SH-SY5Y (cell line): ENCODE results near the gene SUPT4H1.

ENCODE experiments used
- GATA2 ChIP-seq: IDR thresholded peaks from 2 replicates; pipeline ENCODE4 v1.6.1; 2011; ENCODE audit warnings: mild to moderate bottlenecking, low read depth, low read length
- GATA3 ChIP-seq: IDR thresholded peaks from 2 replicates; pipeline ENCODE4 v1.6.1; 2011; ENCODE audit warnings: low read depth, mild to moderate bottlenecking, low read length, moderate library complexity

The SUPT4H1 gene

DNA sequence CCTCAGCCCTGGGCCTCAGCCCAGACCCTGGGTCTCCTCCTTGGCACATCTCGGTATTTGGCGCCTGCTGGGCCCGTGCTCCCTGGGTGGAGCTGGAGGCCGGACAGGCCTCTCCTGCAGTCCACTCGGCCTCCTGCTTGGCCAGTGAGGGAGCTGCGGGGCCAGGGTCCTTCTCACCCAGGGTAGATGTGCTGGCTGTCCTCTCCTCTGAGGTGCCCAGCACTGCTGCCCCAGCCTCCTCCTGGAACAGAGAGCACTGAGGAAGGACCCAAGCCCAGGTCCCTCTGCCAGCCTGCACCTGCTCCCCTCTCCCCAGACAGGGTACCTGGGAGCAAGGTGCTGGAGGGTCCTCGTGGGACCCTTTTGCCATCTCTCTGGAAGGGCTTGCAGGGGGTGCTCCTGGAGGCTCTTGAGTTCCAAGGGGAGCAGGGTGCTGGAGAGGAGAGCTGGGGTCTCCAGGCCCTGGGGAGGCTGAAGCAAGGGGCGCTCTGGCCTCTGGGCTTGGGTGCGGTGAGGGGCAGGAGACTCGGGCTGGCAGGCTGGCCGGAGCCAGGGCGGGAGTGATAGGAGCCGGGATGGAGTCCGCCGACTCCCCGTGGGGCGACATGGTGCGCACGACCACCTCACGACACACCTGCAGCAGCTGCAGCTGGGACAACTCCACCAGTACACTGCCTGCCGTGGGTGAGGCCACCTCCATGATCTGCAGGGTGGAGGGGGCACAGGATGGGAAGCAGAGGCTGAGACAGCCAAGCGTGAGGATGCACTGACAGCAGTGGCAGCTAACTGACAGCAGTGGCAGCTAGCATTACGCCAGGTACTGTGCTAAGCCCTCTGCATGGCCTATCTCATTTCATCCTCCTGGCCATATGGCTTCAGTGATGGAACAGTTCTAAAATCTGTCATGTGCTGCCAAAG lies 41.2 kb downstream of the SUPT4H1 start:
- TF ChIP-seq GATA3: no peak
- TF ChIP-seq GATA2: no peak

DNA sequence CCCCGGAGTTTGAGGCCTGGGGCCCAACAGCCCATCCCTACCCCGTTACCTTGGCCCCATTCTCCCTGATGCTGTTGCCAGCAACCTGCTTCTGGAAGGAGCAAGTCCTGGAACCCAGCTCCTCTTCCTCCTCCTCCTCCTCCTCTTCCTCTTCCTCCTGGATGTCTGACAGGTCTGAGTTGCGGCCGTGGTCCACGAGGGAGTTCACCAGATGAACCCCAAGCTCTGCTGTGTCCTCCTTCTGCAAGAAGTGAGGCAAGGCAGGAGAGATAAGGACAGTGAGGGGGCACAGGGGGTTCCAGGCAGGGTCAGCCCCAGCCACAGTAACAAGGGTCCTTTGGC lies 42.1 kb downstream of the SUPT4H1 start:
- no peak for TF ChIP-seq GATA3
- no peak for TF ChIP-seq GATA2

DNA sequence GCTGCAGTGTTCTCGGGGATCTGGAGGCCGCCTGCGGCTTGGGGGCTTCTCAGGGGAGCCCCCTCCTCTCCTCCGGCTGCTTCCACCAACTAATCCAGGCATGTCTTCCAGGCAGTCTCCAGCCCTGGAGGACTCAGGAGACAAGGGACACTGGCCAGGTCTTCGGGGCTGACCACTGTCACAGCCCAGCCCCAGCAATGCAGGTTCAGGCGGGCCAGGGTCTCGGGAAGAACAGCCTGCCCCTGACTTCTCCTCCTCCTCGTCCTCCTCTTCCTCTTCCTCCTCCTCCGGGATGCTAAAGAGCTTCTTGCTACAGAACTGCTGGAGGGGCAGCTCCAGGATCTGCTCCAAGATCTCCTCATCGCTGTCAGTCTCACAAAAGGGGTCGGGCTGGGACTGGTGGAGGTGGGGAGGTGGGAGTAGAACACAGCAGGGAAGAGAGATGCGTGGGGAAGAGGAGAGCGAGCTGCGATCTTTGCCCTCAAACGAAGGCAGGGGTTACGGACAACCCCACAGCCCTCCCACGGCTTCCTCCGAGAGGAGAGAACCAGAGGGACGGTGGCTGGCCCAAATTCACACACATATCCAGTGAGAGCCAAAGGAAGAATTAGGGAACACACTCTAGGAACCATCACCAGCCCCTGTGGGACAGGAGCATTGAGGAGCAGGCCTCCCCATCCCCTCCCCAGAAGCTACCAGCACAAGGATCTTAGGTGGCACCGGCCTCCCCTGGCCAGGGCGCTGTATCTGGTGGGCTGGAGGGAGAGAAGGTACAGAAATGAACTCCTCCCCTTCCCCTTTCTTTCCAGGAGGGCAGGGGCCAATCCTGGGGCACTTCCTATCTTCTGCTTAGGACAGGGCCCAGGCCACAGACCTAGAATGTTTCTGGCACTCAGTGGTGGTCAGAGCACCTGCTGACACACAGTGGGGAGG lies 42.8 kb downstream of the SUPT4H1 start:
- TF ChIP-seq GATA2 (no peak), GATA3 (no peak)

DNA sequence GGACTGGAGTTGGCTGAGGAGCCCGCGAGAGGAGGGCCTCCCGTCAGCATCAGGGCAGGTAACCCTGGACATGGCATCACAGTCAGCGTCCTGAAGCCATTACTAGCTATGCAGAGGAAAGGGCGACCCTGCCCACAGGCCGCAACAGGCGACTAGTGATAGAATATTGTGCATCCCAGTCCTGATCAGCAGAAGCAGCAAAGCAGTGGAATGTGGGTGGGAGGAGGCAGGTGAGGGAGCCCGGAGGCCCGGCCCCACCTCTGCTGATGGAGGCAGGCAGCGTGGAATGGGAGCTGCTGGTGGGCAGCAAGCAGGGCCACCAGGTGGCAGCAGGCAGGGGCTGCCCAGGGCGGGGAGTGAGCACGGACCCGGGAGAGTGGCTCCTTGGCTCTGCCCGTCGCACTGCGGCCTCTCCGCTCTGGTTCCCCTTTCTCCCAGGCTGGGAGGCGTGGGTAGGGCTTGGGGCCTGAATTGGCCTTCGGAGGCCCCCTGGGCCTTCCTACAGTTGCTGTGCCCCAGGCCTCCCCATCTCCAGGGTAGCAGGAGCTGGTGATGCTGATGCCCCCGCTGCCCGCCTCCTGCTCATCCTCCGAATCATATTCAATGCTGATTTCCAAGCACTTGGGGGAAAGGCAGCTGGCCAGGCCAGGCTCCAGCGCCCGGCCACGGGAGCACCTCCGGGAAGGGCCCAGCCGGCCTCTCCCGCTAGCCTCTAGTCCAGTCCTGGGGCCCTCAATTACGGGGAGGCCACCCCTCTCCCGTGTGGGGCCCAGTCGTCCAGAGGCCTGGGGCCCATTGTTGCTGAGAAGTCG lies 43.6 kb downstream of the SUPT4H1 start:
- TF ChIP-seq GATA3 (no peak), GATA2 (no peak)

DNA sequence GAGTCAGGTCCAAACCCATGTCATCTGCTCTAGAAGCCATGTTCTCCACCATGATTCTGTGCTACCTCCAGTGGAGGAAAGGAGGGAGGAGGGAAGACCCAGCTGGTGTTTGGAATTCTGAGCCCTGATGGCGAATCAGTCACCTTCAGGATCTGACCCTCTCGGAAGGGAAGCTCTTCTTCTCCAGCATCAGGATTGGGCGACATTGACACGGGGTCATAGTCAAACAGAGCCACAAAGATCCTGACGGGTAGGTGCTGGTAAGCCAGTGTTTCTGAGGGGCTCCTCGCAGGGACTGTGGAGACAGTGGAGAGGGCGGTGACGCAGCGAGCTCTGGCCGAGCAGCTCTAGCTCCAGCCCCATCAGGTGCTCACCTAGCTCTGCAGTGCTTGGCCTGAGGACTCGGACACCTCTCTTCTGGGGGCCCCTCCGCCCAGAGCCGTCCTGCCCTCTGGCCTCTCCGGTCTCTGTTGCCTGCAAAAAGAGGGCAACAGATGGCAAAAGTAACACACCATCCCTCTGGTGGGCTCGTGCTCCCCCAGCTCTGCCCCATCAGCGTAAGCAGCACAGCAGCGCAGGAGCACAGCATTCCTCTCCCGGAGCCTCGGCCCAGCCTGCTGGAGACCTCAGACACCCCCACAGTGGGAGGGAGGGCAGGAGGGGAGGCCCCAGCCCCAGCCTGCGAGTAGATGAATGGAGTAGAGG lies 44.4 kb downstream of the SUPT4H1 start:
- TF ChIP-seq GATA2: no peak
- TF ChIP-seq GATA3: no peak

DNA sequence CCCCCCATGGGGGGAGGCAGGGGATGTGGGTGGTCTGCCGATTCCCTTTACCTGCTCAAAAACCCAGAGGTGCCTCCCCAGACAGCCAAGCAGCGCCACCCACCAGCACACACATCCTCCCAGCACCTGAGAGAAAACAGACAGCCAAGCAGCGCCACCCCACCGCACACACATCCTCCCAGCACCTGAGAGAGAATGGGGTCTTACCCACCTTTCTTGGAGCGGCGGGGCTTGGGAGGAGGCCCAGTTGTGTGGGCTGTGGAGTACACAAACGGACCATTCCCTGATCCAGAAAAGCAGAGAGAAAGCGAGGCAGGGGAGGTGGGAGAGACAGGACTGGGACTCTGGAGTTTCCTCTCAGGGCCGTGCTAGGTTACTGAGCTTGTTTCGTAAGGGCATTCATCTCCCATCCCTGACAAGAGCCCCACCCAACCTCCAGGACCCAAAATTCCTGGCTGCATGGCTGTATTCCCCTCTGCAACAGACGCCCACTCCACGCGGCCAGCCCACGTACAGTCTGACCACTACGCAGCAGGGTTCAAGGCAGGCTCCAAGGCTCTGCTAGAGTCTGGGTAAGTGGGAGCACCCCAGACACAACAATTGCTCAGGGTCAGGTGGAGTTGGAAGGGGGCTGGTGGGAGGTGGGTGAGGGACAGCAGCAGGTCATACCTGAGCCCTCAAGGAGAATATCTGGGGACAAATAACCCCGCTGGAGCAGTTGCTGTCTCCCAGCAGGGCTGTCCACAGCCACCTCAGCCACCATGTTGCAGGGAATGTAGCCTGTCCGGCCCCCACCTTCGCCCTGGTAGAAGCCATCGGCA lies 45.7 kb downstream of the SUPT4H1 start:
- TF ChIP-seq GATA3: no peak
- no peak for TF ChIP-seq GATA2

DNA sequence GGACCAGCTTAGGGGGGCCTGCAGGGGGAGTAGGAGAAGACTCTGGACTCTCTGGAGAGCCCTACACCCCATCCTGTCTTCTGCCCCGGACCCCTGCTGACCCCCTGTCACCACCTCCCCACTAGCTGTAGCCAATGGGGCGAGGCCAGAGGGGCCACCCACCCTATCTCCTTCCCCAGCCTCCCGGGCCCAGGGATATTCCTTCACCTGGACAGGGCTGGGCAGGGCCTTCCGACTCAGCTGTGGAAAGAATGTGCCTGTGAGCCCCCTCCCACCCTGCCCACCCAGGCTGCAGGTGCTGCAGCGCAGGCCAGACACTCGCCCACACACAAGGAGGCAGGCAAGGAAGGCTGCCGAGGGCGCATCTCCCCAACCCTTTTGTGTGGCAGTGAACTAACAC lies 46.4 kb downstream of the SUPT4H1 start:
- no peak for TF ChIP-seq GATA2
- no peak for TF ChIP-seq GATA3

DNA sequence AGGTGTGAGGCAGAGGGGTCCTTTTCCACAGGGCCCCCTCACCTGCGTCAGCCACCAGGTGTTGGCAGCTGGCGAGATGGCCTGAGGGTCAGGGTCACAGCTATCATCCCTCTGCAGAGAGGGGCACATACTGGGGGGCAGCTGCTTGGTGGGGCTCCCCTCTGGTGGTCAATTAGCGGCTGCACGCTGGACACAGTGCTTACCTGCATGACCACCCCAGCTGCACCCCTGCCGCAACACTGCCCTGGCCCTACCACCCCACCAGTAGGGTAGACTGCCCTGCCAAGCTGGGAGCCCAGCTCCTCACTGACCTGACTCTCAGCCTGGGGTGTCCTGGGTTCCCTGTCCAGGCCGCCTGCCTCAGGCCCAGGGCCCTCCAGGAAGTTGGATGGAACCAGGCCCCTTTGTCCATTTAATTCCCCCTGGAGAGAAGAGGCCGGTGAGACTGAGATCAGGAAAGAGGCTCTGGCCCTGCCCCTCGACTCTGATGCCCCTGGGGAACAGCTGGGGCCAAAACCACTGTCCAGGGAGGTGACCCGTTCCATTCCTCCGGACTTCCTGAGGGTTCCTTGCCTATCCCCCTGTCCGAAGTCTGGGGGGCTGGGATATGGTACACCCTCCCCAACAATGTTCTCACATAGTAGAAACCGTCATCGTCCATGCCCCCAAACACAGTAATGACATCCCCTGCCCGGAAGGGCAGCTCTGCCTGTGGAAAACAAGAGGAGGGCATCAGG lies 47.1 kb downstream of the SUPT4H1 start:
- TF ChIP-seq GATA3: no peak
- TF ChIP-seq GATA2: no peak

DNA sequence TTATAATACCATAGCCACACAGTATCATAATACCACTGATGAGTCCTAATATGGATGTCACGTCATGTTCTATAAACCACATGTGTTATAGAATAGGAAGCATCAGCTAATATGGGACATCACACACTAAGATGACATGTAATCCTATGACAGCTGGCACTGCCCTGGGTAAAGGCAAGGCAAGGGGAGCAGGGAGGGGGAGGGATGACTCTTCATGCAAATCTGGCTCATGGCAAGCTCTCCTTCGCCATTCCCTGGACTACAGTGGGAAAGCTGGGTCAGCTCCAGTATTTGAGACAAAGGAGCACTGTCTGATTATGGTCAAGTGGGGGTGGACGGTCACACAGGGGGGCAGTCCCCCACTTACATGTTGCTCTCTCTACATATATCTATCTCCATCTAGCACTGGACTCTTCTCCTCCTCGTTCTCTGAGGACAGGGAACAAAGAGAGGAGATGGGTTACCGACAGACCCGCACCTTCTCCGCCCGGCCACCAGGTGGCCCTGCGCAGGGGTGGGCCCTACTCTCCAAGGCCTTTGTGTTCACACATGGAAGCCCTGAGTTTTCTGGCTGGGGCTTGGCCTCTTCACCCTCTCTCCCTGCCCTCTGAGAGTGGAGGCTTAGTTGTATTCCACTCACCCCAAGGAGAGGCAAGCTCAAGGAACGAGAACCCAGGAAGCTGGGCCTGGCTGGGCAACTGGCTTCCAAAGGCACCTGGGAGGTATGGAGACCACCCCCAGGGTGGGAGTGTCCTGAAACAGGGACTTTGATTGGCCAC lies 47.8 kb downstream of the SUPT4H1 start:
- TF ChIP-seq GATA3 (no peak), GATA2 (no peak)

DNA sequence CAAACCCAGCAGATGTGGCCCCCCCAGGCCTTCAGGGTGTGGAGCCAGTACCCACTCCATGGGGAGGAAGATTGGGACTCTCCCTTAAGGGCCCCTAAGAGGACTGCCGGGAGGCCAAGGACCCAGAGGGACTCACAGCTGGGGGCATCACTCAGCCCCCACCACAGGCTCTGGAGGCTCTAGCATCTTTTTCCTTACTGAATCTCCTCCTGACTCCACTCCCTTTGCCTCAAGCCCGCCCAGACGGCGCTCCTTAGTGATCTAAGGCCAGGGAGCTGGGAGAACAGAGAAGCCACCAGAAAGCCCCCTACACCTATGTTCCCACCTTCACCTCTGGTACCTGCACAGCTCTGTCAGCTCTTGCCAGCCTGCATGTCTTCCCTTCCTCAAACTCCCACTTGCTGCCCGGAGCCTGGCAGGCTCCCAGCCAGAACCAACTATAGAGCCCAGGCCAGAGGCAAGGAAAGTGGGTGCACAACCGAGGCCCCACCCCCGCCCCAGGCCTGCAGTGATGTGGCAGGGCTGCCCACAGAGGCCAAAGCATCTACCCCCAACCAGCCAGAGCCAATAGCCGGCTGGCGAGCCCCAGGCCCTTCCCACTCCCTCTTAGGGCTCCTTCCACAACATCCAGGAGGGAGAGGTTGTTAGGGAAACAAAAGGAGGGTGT lies 48.9 kb downstream of the SUPT4H1 start:
- no peak for TF ChIP-seq GATA2
- no peak for TF ChIP-seq GATA3
